ENCODE data around the gene SPDYE18. TPM values are rescaled to one million over a fixed set of nuclear protein-coding genes. Genes with fewer than 3 reads are reported as not detected.
"Not testable (repeated sequence)": the region's sequence is repeated elsewhere in the genome, so short reads cannot be mapped to it uniquely, and the experiment has no call there.

Gene SPDYE18
- total RNA-seq, 1 experiment from 2014 or later, result 0.47 TPM

GRCh38 chr7:77008000-77008399, 54.4 kb downstream of the SPDYE18 start:
- H3K4me1 Mint-ChIP-seq (ENCODE audit: low read depth, unreplicated experiment); H3K36me3 Mint-ChIP-seq (ENCODE audit: insufficient read depth, unreplicated experiment); BruUV-seq (replicated peaks); H3K9me3 Mint-ChIP-seq (ENCODE audit: low read depth, unreplicated experiment); H3K4me3 Mint-ChIP-seq (ENCODE audit: low read depth, unreplicated experiment); intact Hi-C loops (cut with micrococcal nuclease; ENCODE audit: unreplicated experiment); H3K27me3 Mint-ChIP-seq (ENCODE audit: unreplicated experiment); CTCF ChIA-PET: not testable (repeated sequence)
- H3K27ac Mint-ChIP-seq (ENCODE audit: unreplicated experiment), result peak overlapping the region; percentile 60
- DNase-seq, result peak; percentile 86

GRCh38 chr7:77006127-77007110, 55.9 kb downstream of the SPDYE18 start:
- H3K27ac Mint-ChIP-seq (ENCODE audit: unreplicated experiment); H3K4me1 Mint-ChIP-seq (ENCODE audit: low read depth, unreplicated experiment); DNase-seq: not testable (repeated sequence)

DNA sequence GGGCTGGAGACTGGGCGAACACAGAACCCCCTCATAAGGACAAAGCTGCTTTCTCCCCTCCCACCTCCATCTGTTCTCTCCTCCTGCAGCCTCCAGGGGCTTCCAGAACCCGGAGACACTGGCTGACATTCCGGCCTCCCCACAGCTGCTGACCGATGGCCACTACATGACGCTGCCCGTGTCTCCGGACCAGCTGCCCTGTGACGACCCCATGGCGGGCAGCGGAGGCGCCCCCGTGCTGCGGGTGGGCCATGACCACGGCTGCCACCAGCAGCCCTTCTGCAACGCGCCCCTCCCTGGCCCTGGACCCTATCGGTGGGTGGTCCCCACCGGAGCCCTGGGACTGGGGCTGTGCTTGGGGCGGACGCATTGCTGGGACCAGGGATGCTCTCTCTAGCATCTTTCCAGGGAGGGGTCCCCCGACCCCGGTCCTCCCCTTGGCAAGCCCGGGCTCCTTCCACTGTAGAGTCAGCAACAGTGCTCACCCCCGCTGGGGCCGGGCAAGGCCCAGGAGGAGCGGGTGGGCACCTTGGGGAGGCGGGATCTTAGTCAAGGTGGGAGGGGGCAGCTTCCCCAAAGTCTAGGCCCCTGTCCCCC, 56.8 kb downstream of the SPDYE18 start:
- H3K27ac Mint-ChIP-seq (ENCODE audit: unreplicated experiment); BruUV-seq (replicated peaks); DNase-seq; H3K9me3 Mint-ChIP-seq (ENCODE audit: low read depth, unreplicated experiment); H3K4me1 Mint-ChIP-seq (ENCODE audit: low read depth, unreplicated experiment); CTCF ChIA-PET; H3K27me3 Mint-ChIP-seq (ENCODE audit: unreplicated experiment); intact Hi-C loops (cut with micrococcal nuclease; ENCODE audit: unreplicated experiment); H3K4me3 Mint-ChIP-seq (ENCODE audit: low read depth, unreplicated experiment): not testable (repeated sequence)
- peaks cover 11% of the 10 kb centered on the region for H3K36me3 Mint-ChIP-seq (ENCODE audit: insufficient read depth, unreplicated experiment)

More at GRCh38 chr7:77006127-77007110, 55.9 kb downstream of the SPDYE18 start:
- BruUV-seq (replicated peaks); intact Hi-C loops (cut with micrococcal nuclease; ENCODE audit: unreplicated experiment); H3K27me3 Mint-ChIP-seq (ENCODE audit: unreplicated experiment); CTCF ChIA-PET; H3K4me3 Mint-ChIP-seq (ENCODE audit: low read depth, unreplicated experiment); H3K36me3 Mint-ChIP-seq (ENCODE audit: insufficient read depth, unreplicated experiment); H3K9me3 Mint-ChIP-seq (ENCODE audit: low read depth, unreplicated experiment): not testable (repeated sequence)

DNA sequence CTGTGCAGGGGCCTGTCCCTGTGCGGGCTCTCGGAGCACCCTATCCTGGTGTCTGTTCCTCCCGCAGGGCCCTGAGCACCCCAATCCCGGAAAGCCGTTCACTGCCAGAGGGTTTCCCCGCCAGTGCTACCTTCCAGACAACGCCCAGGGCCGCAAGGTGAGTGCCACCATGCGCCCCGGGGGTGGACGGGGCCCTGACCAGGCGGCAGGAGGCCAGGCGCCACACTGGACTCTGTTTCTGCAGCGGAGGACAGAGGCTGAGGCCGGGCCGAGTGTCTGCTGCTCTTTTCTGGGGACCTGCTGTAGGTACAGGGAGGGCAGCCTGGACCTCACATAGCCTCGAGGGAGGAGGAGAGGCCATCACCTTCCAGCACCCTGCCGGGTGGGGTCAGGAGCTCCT, 58.2 kb downstream of the SPDYE18 start:
- peaks cover 11% of the 10 kb centered on the region for H3K36me3 Mint-ChIP-seq (ENCODE audit: insufficient read depth, unreplicated experiment)
- H3K9me3 Mint-ChIP-seq (ENCODE audit: low read depth, unreplicated experiment); BruUV-seq (replicated peaks); CTCF ChIA-PET; H3K27me3 Mint-ChIP-seq (ENCODE audit: unreplicated experiment); H3K4me3 Mint-ChIP-seq (ENCODE audit: low read depth, unreplicated experiment); H3K4me1 Mint-ChIP-seq (ENCODE audit: low read depth, unreplicated experiment); DNase-seq; H3K27ac Mint-ChIP-seq (ENCODE audit: unreplicated experiment); intact Hi-C loops (cut with micrococcal nuclease; ENCODE audit: unreplicated experiment): not testable (repeated sequence)

- H3K27ac Mint-ChIP-seq (ENCODE audit: unreplicated experiment); H3K9me3 Mint-ChIP-seq (ENCODE audit: low read depth, unreplicated experiment); intact Hi-C loops (cut with micrococcal nuclease; ENCODE audit: unreplicated experiment); H3K27me3 Mint-ChIP-seq (ENCODE audit: unreplicated experiment); H3K4me1 Mint-ChIP-seq (ENCODE audit: low read depth, unreplicated experiment); CTCF ChIA-PET; BruUV-seq (replicated peaks); DNase-seq; H3K4me3 Mint-ChIP-seq (ENCODE audit: low read depth, unreplicated experiment): not testable (repeated sequence)
- H3K36me3 Mint-ChIP-seq (ENCODE audit: insufficient read depth, unreplicated experiment), result peaks cover 11% of the 10 kb centered on the region
Measured at GRCh38 chr7:77003241-77003640, 59.1 kb downstream of the SPDYE18 start.

- peaks cover 11% of the 10 kb centered on the region for H3K36me3 Mint-ChIP-seq (ENCODE audit: insufficient read depth, unreplicated experiment)
- not testable (repeated sequence) for H3K4me1 Mint-ChIP-seq (ENCODE audit: low read depth, unreplicated experiment)
Measured at GRCh38 chr7:77002678-77003233, 59.6 kb downstream of the SPDYE18 start.

GRCh38 chr7:77002104-77002503, 60.3 kb downstream of the SPDYE18 start:
- H3K27ac Mint-ChIP-seq (ENCODE audit: unreplicated experiment); BruUV-seq (replicated peaks); H3K27me3 Mint-ChIP-seq (ENCODE audit: unreplicated experiment); H3K4me3 Mint-ChIP-seq (ENCODE audit: low read depth, unreplicated experiment); H3K4me1 Mint-ChIP-seq (ENCODE audit: low read depth, unreplicated experiment); CTCF ChIA-PET; H3K9me3 Mint-ChIP-seq (ENCODE audit: low read depth, unreplicated experiment); intact Hi-C loops (cut with micrococcal nuclease; ENCODE audit: unreplicated experiment): not testable (repeated sequence)
- DNase-seq, result peak; percentile 28
- peaks cover 17% of the 10 kb centered on the region for H3K36me3 Mint-ChIP-seq (ENCODE audit: insufficient read depth, unreplicated experiment)

More at GRCh38 chr7:77002678-77003233, 59.6 kb downstream of the SPDYE18 start:
- H3K4me3 Mint-ChIP-seq (ENCODE audit: low read depth, unreplicated experiment); DNase-seq; H3K27ac Mint-ChIP-seq (ENCODE audit: unreplicated experiment); H3K27me3 Mint-ChIP-seq (ENCODE audit: unreplicated experiment); intact Hi-C loops (cut with micrococcal nuclease; ENCODE audit: unreplicated experiment); CTCF ChIA-PET; BruUV-seq (replicated peaks); H3K9me3 Mint-ChIP-seq (ENCODE audit: low read depth, unreplicated experiment): not testable (repeated sequence)

Other genes with a start within 250 kb of the SPDYE18 start
- gene SPDYE17, start 30.2 kb downstream of the SPDYE18 start, total RNA-seq (2022), result not detected in 2 replicates
- gene CCDC146, start 60.1 kb upstream of the SPDYE18 start, total RNA-seq (2022), result 4.8 and 8.8 TPM in 2 replicates
- 0.14 TPM in 1 of 2 replicates, not detected in the other for gene FGL2, start 137.3 kb upstream of the SPDYE18 start, total RNA-seq (2022)